ENCODE measurements around the gene EIPR1. TPM values are rescaled to one million over a fixed set of nuclear protein-coding genes. Genes with fewer than 3 reads are reported as not detected.

Gene EIPR1
- total and polyA plus RNA-seq, 2 of the 13 experiments (the other 11 are each of a cell fraction or from before 2014, with no cell fraction given) = 70.0 to 96.3 TPM

GRCh38 chr2:3278521-3279218 lies 98.9 kb downstream of the EIPR1 start (continued):
- TF ChIP-seq, protein P1, sequence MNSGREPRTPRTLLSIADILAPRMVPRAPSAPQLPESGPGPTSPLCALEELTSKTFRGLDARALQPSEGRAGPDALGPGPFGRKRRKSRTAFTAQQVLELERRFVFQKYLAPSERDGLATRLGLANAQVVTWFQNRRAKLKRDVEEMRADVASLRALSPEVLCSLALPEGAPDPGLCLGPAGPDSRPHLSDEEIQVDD (CRISPR knock-in tag; IDR thresholded peaks at IDR 0.05; ENCODE audit: borderline replicate concordance) = no peak
- TF ChIP-seq TMF1 (CRISPR knock-in tag; IDR thresholded peaks at IDR 0.05; ENCODE audit: low read depth) (no peak), ZNF3 (CRISPR knock-in tag; IDR thresholded peaks at IDR 0.05) (no peak), ZNF431 (CRISPR knock-in tag; IDR thresholded peaks at IDR 0.05; ENCODE audit: borderline replicate concordance, low read depth) (no peak)

DNA sequence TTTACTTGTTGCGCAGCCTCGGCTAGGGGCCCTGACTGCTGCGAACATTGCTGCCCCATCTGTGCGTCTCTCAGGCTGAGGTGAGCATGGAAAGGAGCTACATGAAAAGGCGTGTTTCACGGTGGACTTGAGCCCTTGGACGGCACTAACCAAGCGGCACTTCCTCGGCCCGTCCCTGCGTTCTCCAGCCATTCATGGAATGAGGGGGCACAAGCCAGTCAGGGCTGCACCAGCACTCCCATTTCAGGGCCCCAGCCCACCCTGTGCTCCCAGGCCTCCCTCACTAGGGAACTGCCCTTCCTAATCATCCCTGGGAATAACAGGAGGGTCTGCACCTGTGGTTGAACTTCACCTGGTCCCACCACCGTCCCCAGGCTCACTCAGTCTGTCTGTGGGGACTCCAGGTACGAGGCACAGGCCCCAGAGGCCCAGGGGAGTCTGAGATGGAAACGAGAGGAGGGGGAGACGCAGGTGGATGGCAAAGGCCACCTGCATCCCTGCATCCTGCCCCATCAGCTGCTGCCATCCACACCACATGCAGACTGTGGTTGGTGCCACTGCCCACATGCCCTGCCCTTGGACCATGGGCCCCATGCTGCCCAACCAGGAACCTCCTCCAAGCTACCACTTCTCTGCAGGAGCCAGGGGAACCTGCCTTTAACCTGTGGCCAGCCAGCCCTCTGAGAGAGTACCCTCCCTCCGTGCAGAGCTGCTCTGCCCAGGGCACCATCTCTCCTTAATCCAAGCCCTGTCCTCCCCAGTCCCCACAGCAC lies 99.7 kb downstream of the EIPR1 start:
- H3K4me2 ChIP-seq (ENCODE audit: low read depth, low read length) = no peak overlapping the region
- FAIRE-seq (no peak), ATAC-seq (peak; percentile 37)

More for the DNA sequence above, 99.7 kb downstream of the EIPR1 start:
- Histone ChIP-seq H3K27ac (ENCODE audit: extremely low read length, insufficient read depth, low read length) (no peak overlapping the region), H3K27me3 (ENCODE audit: control insufficient read depth in 1 of 2, insufficient read depth in 2 of 2, low read length in 2 of 2) (no peaks in the 10 kb centered on the region), H2AFZ (ENCODE audit: low read length) (no peak overlapping the region), H4K20me1 (ENCODE audit: insufficient read depth, low read length) (no peaks in the 10 kb centered on the region; the same call in 1 of the 2 replicates), H3K9me3 (ENCODE audit: low read length) (no peaks in the 10 kb centered on the region), H3K36me3 (replicated peaks in 1 of 2; ENCODE audit: control insufficient read depth in 1 of 2, insufficient read depth in 2 of 2, low read length in 2 of 2) (peaks cover 5 to 8% of the 10 kb centered on the region in 2 experiments; a peak in 4 of 5 replicates), H3K9ac (ENCODE audit: insufficient read depth, low read depth, low read length) (no peak overlapping the region), H3K79me2 (ENCODE audit: insufficient read depth, low read length) (no peaks in the 10 kb centered on the region), H3K4me1 (ENCODE audit: insufficient read depth, low read length) (no peaks in the 10 kb centered on the region), H3K4me3 (replicated peaks in 1 of 3; ENCODE audit: insufficient read depth in 1 of 3, low read depth in 2 of 3, low read length in 3 of 3) (no peak overlapping the region)
- in situ Hi-C loops (cut with HindIII; ENCODE audit: extremely low pct_ligation_motif_present, low pct_unique_long_range_greater_than_20kb) = no loop called here
- TF ChIP-seq ZFP37 (CRISPR knock-in tag; IDR thresholded peaks at IDR 0.05; ENCODE audit: borderline replicate concordance) (no peak), AGO2 (optimal IDR thresholded peaks at IDR 0.05; ENCODE audit: low read depth, low read length) (peak; percentile 18)
- POLR2A ChIA-PET = interaction anchor here (0.9 kb wide), 1 partner anchor 52 kb away, joined by 3 read pairs; no protein-coding TSS in a partner anchor
- 94% methylated on average over 16 of the region's 16 CpGs for WGBS (ENCODE audit: low lambda C conversion rate)
- BruUV-seq (replicated peaks) = no TSS peak
- CTCF ChIA-PET (ENCODE audit: low intra/inter-chr PET ratio, low total read pairs) = no interaction called here
- DNase-seq (ENCODE audit: low spot score) = no peak
- intact Hi-C loops (cut with micrococcal nuclease; ENCODE audit: unreplicated experiment) = no loop called here

All from HepG2 (cell line).